Adrenal gland (tissue), 5 donors: Measurements from ENCODE around the gene WWP2.

Experiments used
- POLR2A ChIP-seq, 2 donors: fragments of 450-650 bp; IDR thresholded peaks; one replicate each; pipeline ENCODE4 v1.6.1; 2017; ENCODE audit warnings: antibody characterized with exemption in 2 of 2, mild to moderate bottlenecking in 2 of 2, moderate library complexity in 1 of 2
- TF ChIP-seq, protein P1 (sequence below), 6 experiments: fragments of 450-650 bp in 4 of 6; fragments of 200-600 bp in 2 of 6; sonication (generic) in 1 of 6; IDR thresholded peaks; 1 replicate in 5 of 6; 2 replicates in 1 of 6; pipeline versions ENCODE4 v1.5.1 to v1.8.0; 2016 to 2021; ENCODE audit warnings: antibody characterized with exemption in 6 of 6, mild to moderate bottlenecking in 2 of 6, moderate library complexity in 1 of 6
- donor health status: DM: no; HTN: no; CAD: no.

DNA sequence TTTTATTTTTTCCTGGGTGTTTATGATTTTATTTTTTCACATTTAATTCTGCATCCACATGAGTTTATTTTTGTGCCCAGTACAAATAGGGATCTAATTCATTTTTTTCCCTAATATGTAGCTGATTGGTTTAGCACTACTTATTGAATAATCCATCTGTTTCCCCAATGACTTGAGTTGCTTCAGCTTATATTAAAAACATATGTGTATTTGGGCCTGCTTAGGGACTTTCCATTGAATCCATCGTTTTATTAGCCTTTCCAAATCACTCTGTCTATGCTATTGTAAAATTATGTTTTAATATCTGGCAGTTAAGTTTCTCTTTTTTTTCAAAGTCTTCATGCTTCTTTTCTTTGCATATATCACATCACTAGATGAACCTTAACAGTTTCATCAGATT lies 42.2 kb downstream of the WWP2 start:
- TF ChIP-seq, protein P1, sequence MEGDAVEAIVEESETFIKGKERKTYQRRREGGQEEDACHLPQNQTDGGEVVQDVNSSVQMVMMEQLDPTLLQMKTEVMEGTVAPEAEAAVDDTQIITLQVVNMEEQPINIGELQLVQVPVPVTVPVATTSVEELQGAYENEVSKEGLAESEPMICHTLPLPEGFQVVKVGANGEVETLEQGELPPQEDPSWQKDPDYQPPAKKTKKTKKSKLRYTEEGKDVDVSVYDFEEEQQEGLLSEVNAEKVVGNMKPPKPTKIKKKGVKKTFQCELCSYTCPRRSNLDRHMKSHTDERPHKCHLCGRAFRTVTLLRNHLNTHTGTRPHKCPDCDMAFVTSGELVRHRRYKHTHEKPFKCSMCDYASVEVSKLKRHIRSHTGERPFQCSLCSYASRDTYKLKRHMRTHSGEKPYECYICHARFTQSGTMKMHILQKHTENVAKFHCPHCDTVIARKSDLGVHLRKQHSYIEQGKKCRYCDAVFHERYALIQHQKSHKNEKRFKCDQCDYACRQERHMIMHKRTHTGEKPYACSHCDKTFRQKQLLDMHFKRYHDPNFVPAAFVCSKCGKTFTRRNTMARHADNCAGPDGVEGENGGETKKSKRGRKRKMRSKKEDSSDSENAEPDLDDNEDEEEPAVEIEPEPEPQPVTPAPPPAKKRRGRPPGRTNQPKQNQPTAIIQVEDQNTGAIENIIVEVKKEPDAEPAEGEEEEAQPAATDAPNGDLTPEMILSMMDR (IDR thresholded peaks at IDR 0.05) = no peak
- TF ChIP-seq POLR2A (IDR thresholded peaks at IDR 0.05) = no peak
